Aortic smooth muscle cell (primary cell): ENCODE measurements around the gene SV2C. TPM values are rescaled to one million over a fixed set of nuclear protein-coding genes. Genes with fewer than 3 reads are reported as not detected.

Experiments used
- total RNA-seq: library from RNA; depleted of rRNA; stranded (reverse); fragments of >200 nt; gene quantifications from 2 replicates; pipeline ENCODE4 v1.2.3, GENCODE V29; 2014

The SV2C gene
- under 0.01 TPM in 1 of 2 replicates, not detected in the other for total RNA-seq

GRCh38 chr5:76082772-76083554 lies at the start of gene SV2C:
Gene SV2C (plus strand): TSS chr5:76083383. CDS start chr5:76131751, 48,368 bp downstream.

GRCh38 chr5:76402886-76403765 lies 319.9 kb downstream of the SV2C start, which contains the start of gene IQGAP2:
Gene IQGAP2 (plus strand): TSS chr5:76403285. CDS start chr5:76403546, 261 bp downstream.

